ENCODE measurements around the gene LBR.

DNA sequence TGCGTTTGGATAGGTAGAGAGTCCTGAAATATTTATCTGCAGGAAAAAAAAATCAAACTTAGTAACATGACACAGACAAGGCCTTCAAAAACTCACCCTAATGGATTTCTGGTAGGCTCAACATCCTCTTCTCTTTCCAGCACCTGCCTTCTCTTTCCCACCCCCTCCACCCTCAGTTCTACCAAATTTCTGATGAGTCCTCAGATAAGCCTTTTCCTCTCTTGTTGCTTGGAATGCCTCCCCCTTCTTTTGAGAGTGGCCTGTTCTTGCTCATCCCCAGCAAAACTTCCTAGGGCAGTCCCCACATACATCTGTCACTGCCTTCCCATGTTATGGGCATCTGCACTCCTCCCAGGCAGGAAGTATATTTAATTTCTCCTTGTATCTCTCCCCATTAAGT is 7.6 kb upstream of the LBR start:
- no peak for TF ChIP-seq CTCF (IDR thresholded peaks at IDR 0.05; ENCODE audit: low read depth, low read length, missing input control)
- no peak for TF ChIP-seq RXRA (IDR thresholded peaks at IDR 0.05)
- TF ChIP-seq TAF1 (conservative IDR thresholded peaks at IDR 0.05): no peak
- TF ChIP-seq REST (IDR thresholded peaks at IDR 0.05): no peak
- TF ChIP-seq ZBTB33 (IDR thresholded peaks at IDR 0.05): no peak
- TF ChIP-seq SP1 (IDR thresholded peaks at IDR 0.05): no peak
- TF ChIP-seq RAD21 (IDR thresholded peaks at IDR 0.05): no peak

All from liver (tissue), 3 donors.